Hematopoietic multipotent progenitor cell treated with erythropoietin and hydrocortisone succinate and interleukin-3 and kit ligand, for 17 days (in vitro differentiated cells): ENCODE data around the gene UHMK1.
"Not testable (repeated sequence)": the region's sequence is repeated elsewhere in the genome, so short reads cannot be mapped to it uniquely, and the experiment has no call there.

Experiments
- DNase-seq: peaks from one replicate; pipeline ENCODE4 v3.0.0-alpha.2; 2015; ENCODE audit warnings: low spot score

Gene UHMK1

DNA sequence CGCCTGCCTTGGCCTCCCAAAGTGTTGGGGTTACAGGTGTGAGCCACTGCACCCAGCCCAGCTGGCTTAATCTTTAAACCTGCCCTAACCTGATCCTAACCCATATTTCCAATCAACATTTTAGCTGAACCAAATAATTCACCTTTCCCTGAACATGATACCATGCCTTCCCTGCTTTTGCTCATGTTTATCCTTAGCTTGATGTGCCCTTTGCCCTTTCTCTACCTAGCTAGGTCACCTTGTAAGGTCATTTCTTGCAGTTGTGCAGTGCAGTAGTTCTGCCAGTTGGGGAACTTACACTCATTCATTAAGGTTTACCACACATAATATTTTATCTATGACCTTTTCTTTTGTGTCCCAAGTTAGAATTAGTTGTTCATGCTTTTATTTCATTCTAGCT is 69.3 kb downstream of the UHMK1 start:
- no peak for DNase-seq

DNA sequence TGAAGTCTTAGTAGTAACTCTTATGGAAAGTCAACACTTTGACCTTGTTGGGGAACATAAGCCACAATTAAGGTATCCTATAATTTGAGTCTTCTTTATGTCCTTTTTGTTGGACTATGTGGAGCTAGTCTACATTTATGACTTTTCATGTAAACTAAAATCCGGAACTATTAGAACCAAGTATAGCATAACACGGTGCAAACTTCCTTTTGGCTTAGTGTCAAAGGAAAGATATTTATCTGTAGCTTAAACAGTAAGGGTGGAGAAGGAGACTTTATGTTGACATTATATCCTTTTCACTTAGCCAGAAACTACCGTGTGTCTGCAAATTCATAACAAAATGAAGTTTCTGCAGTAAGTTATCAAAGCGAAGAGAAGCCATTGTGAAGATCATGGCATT is 71.2 kb downstream of the UHMK1 start:
- no peak for DNase-seq

DNA sequence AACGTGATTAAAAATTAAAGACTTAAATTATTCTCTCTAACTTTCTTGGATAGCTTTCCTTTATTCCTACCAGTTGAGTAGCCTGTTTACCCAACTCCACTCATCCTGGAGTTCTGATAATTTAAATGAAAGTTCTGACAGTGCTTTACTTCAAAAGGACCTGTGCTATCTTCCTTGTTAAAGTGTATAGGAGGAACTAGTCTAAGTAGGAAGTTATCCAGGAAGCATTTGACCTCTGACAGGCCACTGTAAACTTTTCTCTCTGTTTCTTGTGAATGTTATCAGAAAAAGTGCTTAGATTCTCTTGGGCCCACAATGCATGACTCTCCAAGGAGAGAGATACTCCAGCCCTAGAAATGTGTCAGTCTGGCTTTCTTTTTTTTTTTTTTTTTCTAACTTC is 73.1 kb downstream of the UHMK1 start:
- DNase-seq = no peak

DNA sequence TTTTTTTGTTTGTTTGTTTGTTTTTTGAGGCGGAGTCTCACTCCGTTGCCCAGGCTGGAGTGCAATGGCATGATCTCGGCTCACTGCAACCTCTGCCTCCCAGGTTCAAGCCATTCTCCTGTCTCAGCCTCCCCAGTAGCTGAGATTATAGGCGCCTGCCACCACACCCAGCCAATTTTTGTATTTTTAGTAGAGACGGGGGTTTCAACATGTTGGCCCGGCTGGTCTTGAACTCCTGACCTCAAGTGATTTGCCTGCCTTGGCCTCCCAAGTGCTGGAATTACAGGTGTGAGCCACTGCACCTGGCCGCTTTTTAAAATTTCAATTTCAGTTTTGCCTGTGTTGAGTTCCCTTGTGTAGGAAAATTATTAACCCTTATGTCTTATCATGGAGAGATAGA is 73.5 kb downstream of the UHMK1 start:
- DNase-seq = not testable (repeated sequence)

DNA sequence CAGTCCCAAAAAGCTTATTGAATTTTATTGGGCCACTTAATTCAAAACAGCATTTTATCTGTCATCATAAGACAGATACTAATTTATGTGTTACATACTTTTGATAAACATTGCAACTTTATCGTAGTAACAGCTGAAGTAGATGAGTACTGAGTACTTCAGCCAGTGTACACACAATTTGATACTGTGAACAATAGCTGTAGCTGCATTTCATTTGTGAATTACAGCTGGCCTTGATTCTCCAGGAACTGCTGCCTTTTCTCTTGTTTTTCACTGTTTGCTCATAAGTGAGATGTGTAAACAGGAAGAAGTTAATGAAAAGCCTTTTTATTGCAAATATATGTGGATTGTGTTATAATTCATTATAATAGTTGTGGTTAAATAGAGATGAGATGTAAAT is 74.1 kb downstream of the UHMK1 start:
- DNase-seq = no peak

DNA sequence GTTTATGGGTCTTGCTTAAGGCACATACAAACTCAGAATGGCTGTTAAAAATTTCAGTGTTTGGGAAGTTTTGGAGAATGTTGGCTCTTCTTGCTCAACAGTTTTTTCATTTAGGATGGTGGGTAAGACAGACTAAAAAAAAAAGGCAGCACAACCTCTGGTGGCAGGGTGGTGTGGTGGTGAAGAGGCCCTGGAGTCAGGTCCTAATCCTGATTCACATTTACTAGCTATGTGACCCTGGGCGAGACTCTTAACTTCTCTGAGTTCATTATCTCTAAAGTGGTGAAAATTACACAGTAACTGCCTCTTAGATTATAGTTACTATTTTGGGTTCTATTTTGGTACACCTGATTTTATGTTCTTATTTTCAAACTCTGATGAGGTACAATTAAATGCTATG is 75.5 kb downstream of the UHMK1 start:
- no peak for DNase-seq

DNA sequence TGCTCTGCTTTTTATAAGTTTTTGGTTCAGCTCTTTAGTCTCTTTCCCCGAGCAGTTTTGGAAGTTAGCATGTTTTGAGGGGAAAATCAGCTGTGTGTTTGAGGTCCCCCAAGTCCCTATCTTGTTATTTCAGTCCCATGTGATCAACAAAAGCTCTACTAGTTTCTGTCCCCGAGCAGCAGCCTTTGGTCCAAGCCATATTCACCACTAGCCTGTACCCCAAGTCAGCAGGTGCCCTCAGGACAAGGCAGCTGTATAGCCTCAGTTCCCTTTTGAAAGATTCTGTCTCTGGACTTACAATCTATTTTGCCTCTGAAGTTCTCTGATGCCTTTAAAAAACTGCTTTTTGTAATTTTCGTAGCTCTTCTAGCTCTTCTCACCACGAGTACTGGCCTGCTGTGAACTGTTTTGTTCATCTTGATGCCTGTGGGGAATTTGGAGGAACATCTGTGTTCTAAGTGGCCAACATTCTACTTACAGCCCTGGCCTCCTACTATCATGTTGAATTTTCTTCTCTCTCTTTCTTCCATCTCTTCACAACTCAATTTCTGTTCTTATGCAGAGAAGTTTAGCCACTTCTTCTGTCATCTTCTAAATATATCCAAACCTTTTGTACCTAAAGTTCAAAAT is 80.6 kb downstream of the UHMK1 start:
- no peak for DNase-seq

DNA sequence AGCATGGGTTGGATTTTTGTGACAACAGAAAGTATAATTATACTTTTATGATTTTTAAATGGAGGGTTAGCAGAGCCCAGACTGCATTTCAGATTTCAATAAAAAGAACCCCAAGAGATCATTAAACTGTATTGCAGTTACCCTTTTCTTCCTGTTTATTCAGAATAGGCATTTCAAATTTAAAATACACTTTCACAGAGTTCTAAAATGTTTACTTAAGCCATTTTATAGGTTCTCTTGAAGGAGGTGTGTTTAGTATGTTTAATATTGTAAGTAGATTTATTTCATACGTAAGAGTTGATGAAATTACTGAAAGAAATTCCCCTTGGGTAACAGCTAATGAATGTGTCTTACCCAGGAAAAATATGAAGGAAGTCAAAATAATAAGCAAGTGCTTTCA is 81.3 kb downstream of the UHMK1 start:
- DNase-seq = no peak
